OCI-LY7 (cell line): ENCODE data around the gene TMEM238L.

Experiments
- CTCF ChIP-seq: fragments of 200-600 bp; sonication (generic); conservative IDR thresholded peaks from 2 replicates; pipeline ENCODE4 v1.5.1; 2014; ENCODE audit warnings: mild to moderate bottlenecking, antibody characterized with exemption, low read length, moderate library complexity, mixed read lengths
- EZH2phosphoT487 ChIP-seq: fragments of 200-600 bp; sonication (generic); IDR thresholded peaks from 2 replicates; pipeline ENCODE4 v1.6.1; 2018; ENCODE audit warnings: low read depth, borderline replicate concordance, mild to moderate bottlenecking, mixed run types, antibody characterized with exemption, low read length, moderate library complexity, mixed read lengths

- TF ChIP-seq CTCF (no peak), EZH2phosphoT487 (no peak)
Measured at GRCh38 chr17:10785295-10785694, 18.6 kb downstream of the TMEM238L start.
